Sigmoid colon (tissue), 3 donors: ENCODE data around the gene TMEM41B.

Experiments used
- POLR2A ChIP-seq, 2 donors: fragments of 450-650 bp; IDR thresholded peaks; one replicate each; pipeline ENCODE4 v1.6.1; 2016; ENCODE audit warnings: antibody characterized with exemption in 2 of 2, mild to moderate bottlenecking in 2 of 2, moderate library complexity in 2 of 2
- TF ChIP-seq, protein P1 (sequence below), 4 experiments: fragments of 450-650 bp in 3 of 4; fragments of 200-600 bp in 1 of 4; IDR thresholded peaks; one replicate each; pipeline ENCODE4 v1.5.1; 2016 to 2019; ENCODE audit warnings: antibody characterized with exemption in 4 of 4, mild to moderate bottlenecking in 3 of 4, moderate library complexity in 2 of 4

DNA sequence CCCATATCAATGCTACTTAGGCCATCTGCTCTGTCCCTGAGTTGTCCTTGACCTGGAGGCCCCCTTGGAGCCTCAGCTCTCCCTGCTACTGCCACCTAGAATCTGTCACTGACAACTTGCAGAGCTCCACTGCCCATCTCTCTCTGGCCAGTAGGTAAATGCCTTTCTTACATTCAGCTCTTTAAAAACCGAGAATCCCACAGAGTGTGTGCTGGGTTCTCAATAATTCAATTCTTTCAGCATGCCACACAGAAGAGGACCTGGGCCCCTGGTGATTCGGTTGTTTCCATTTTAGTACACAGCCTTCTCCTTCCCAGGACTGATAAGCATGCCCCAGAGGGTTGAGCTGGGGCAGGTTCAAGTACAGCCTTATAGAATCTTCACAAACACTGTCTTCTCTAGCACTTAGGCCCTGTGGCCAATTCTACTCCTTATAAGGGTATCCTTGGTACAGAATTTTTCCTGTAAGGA, 48.0 kb upstream of the TMEM41B start:
- TF ChIP-seq POLR2A (IDR thresholded peaks at IDR 0.05): no peak
- TF ChIP-seq, protein P1, sequence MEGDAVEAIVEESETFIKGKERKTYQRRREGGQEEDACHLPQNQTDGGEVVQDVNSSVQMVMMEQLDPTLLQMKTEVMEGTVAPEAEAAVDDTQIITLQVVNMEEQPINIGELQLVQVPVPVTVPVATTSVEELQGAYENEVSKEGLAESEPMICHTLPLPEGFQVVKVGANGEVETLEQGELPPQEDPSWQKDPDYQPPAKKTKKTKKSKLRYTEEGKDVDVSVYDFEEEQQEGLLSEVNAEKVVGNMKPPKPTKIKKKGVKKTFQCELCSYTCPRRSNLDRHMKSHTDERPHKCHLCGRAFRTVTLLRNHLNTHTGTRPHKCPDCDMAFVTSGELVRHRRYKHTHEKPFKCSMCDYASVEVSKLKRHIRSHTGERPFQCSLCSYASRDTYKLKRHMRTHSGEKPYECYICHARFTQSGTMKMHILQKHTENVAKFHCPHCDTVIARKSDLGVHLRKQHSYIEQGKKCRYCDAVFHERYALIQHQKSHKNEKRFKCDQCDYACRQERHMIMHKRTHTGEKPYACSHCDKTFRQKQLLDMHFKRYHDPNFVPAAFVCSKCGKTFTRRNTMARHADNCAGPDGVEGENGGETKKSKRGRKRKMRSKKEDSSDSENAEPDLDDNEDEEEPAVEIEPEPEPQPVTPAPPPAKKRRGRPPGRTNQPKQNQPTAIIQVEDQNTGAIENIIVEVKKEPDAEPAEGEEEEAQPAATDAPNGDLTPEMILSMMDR (IDR thresholded peaks at IDR 0.05): no peak
